GM10266 (cell line): ENCODE results near the gene METTL18.

ENCODE experiments used
- DNase-seq: peaks from one replicate; pipeline ENCODE4 v3.0.0; 2012; ENCODE audit errors: extremely low spot score
- CTCF ChIP-seq: IDR thresholded peaks from 2 replicates; pipeline ENCODE4 v1.5.1; 2012; ENCODE audit warnings: mild to moderate bottlenecking, low read depth; ENCODE audit not compliant: control insufficient read depth, insufficient read depth; ENCODE audit errors: missing control alignments

The METTL18 gene

GRCh38 chr1:169788402-169788801 is 6.3 kb downstream of the METTL18 start:
- DNase-seq: no peak

GRCh38 chr1:169786974-169787373 is 7.7 kb downstream of the METTL18 start:
- TF ChIP-seq CTCF: no peak
- DNase-seq: no peak

More at GRCh38 chr1:169788402-169788801, 6.3 kb downstream of the METTL18 start:
- no peak for TF ChIP-seq CTCF

- no peak for DNase-seq
- TF ChIP-seq CTCF: no peak
These were observed 9.4 kb downstream of the METTL18 start for GRCh38 chr1:169785267-169785666.

- no peak for DNase-seq
- TF ChIP-seq CTCF: no peak
These were observed 10.6 kb downstream of the METTL18 start for GRCh38 chr1:169784102-169784501.

GRCh38 chr1:169782596-169782995 is 12.1 kb downstream of the METTL18 start:
- no peak for TF ChIP-seq CTCF
- DNase-seq: no peak

GRCh38 chr1:169779970-169780369 is 14.7 kb downstream of the METTL18 start:
- no peak for DNase-seq
- no peak for TF ChIP-seq CTCF

GRCh38 chr1:169779150-169779549 is 15.6 kb downstream of the METTL18 start:
- TF ChIP-seq CTCF: no peak
- no peak for DNase-seq
